Liver (tissue), 9 donors: ENCODE measurements around the gene EGFR. TPM values are rescaled to one million over a fixed set of nuclear protein-coding genes. Genes with fewer than 3 reads are reported as not detected.

Source experiments
- DNase-seq: peaks from one replicate; pipeline ENCODE4 v3.0.0-alpha.2; 2017; ENCODE audit warnings: low spot score
- H3K27ac ChIP-seq, 2 donors: one replicate each; pipeline ENCODE4 v1.7.0; 2013; ENCODE audit warnings: inconsistent platforms in 2 of 2, low read length in 2 of 2, control low read depth in 1 of 2, low read depth in 1 of 2, mild to moderate bottlenecking in 1 of 2
- H3K27me3 ChIP-seq, 4 donors: one replicate each; pipeline versions ENCODE4 v1.6.1 to v1.7.0; 2013; ENCODE audit warnings: low read length in 3 of 4, inconsistent platforms in 1 of 4, mild to moderate bottlenecking in 1 of 4, moderate library complexity in 1 of 4; ENCODE audit not compliant: control insufficient read depth in 4 of 4, insufficient read depth in 4 of 4
- H3K36me3 ChIP-seq, 4 donors: one replicate each; pipeline versions ENCODE4 v1.6.1 to v1.7.0; 2013; ENCODE audit warnings: low read length in 3 of 4, mild to moderate bottlenecking in 3 of 4, low read depth in 1 of 4, moderate library complexity in 1 of 4; ENCODE audit not compliant: control insufficient read depth in 4 of 4, insufficient read depth in 3 of 4
- H3K4me1 ChIP-seq, 4 donors: one replicate each; pipeline versions ENCODE4 v1.6.1 to v1.7.0; 2013; ENCODE audit warnings: low read length in 3 of 4, mild to moderate bottlenecking in 3 of 4, moderate library complexity in 1 of 4; ENCODE audit not compliant: control insufficient read depth in 4 of 4, insufficient read depth in 4 of 4
- H3K4me3 ChIP-seq, 3 donors: one replicate each; pipeline versions ENCODE4 v1.6.1 to v1.7.0; 2013; ENCODE audit warnings: low read length in 3 of 3, control low read depth in 1 of 3, low read depth in 1 of 3, mild to moderate bottlenecking in 1 of 3
- H3K9ac ChIP-seq, 2 donors: one replicate each; pipeline ENCODE4 v1.7.0; 2013; ENCODE audit warnings: low read length in 2 of 2, mild to moderate bottlenecking in 2 of 2, moderate library complexity in 2 of 2, control low read depth in 1 of 2, low read depth in 1 of 2
- H3K9me3 ChIP-seq, 4 donors: one replicate each; pipeline versions ENCODE4 v1.6.1 to v1.7.0; 2013; ENCODE audit warnings: low read length in 3 of 4; ENCODE audit not compliant: control insufficient read depth in 4 of 4
- EGR1 ChIP-seq, 2 donors: IDR thresholded peaks; 2 replicates each; pipeline ENCODE4 v1.6.1; 2016 to 2018; ENCODE audit warnings: antibody characterized with exemption in 2 of 2, low read depth in 2 of 2
- FOXA1 ChIP-seq: IDR thresholded peaks from 2 replicates; pipeline ENCODE4 v1.6.1; 2016; ENCODE audit warnings: antibody characterized with exemption
- FOXA2 ChIP-seq: IDR thresholded peaks from 2 replicates; pipeline ENCODE4 v1.6.1; 2016; ENCODE audit warnings: antibody characterized with exemption
- GABPA ChIP-seq, 2 donors: IDR thresholded peaks in 1 of 2; conservative IDR thresholded peaks in 1 of 2; 2 replicates each; pipeline ENCODE4 v1.6.1; 2016; ENCODE audit warnings: antibody characterized with exemption in 2 of 2, mild to moderate bottlenecking in 1 of 2, moderate library complexity in 1 of 2
- HNF4A ChIP-seq, 2 donors: conservative IDR thresholded peaks; 2 replicates each; pipeline ENCODE4 v1.6.1; 2016; ENCODE audit warnings: antibody characterized with exemption in 2 of 2, mild to moderate bottlenecking in 2 of 2
- HNF4G ChIP-seq: IDR thresholded peaks from 2 replicates; pipeline ENCODE4 v1.6.1; 2016; ENCODE audit warnings: antibody characterized with exemption
- JUND ChIP-seq, 2 donors: IDR thresholded peaks; 2 replicates each; pipeline ENCODE4 v1.6.1; 2016; ENCODE audit warnings: antibody characterized with exemption in 2 of 2
- NR2F2 ChIP-seq: IDR thresholded peaks from 2 replicates; pipeline ENCODE4 v1.6.1; 2016; ENCODE audit warnings: antibody characterized with exemption
- RAD21 ChIP-seq, 2 donors: IDR thresholded peaks; 2 replicates each; pipeline ENCODE4 v1.6.1; 2016; ENCODE audit warnings: antibody characterized with exemption in 2 of 2, mild to moderate bottlenecking in 2 of 2
- RXRA ChIP-seq, 2 donors: IDR thresholded peaks; 2 replicates each; pipeline ENCODE4 v1.6.1; 2017 to 2018; ENCODE audit warnings: antibody characterized with exemption in 2 of 2, mild to moderate bottlenecking in 1 of 2
- SP1 ChIP-seq: IDR thresholded peaks from 2 replicates; pipeline ENCODE4 v1.6.1; 2018; ENCODE audit warnings: antibody characterized with exemption, mild to moderate bottlenecking
- TAF1 ChIP-seq: conservative IDR thresholded peaks from 2 replicates; pipeline ENCODE4 v1.6.1; 2016; ENCODE audit warnings: antibody characterized with exemption, mild to moderate bottlenecking
- YY1 ChIP-seq: IDR thresholded peaks from 2 replicates; pipeline ENCODE4 v1.6.1; 2016; ENCODE audit warnings: antibody characterized with exemption, mild to moderate bottlenecking
- WGBS: extraction: QIAGEN DNeasy Blood & Tissue Kit; methylation state at CpG from one replicate; pipeline ENCODE4 v1.1.7; 2013; 5-methylcytosine and 5-hydroxymethylcytosine counted together
- polyA plus RNA-seq, 2 donors: library from polyadenylated mRNA; stranded (reverse) in 1 of 2; unstranded in 1 of 2; fragments of 200-250 nt in 1 of 2; fragments of >200 nt in 1 of 2; fragmentation: Nextera tagmentation in 1 of 2; extraction: Ambion mirVana in 1 of 2; gene quantifications; one replicate each; pipeline versions ENCODE4 v1.2.1 to v1.2.3, GENCODE V29; 2013 to 2015
- total RNA-seq, 2 donors: library from RNA; depleted of rRNA; stranded (reverse); fragments of >200 nt; gene quantifications; one replicate each; pipeline ENCODE4 v1.2.3, GENCODE V29; 2014
- TF ChIP-seq, protein P1 (sequence below): IDR thresholded peaks from 2 replicates; pipeline ENCODE4 v1.6.1; 2016; ENCODE audit warnings: antibody characterized with exemption, mild to moderate bottlenecking
- TF ChIP-seq, protein P2 (sequence below): IDR thresholded peaks from 2 replicates; pipeline ENCODE4 v1.6.1; 2016; ENCODE audit warnings: antibody characterized with exemption
- TF ChIP-seq, protein P3 (sequence below): IDR thresholded peaks from 2 replicates; pipeline ENCODE4 v1.6.1; 2016; ENCODE audit warnings: antibody characterized with exemption
- TF ChIP-seq, protein P4 (sequence below): fragments of 150-350 bp; IDR thresholded peaks from 2 replicates; pipeline ENCODE4 v1.5.1; 2017; ENCODE audit warnings: improper control_type of control experiment, low read depth, low read length; ENCODE audit not compliant: missing input control
- TF ChIP-seq, protein P5 (sequence below): IDR thresholded peaks from 2 replicates; pipeline ENCODE4 v1.6.1; 2016; ENCODE audit warnings: antibody characterized with exemption
- donor health status: healthy.
- donor health status: healthy.
- donor health status: healthy.
- donor health status: healthy.
- donor health status: healthy.

The EGFR gene
- total and polyA plus RNA-seq, 4 donors = 22.6 to 37.0 (median 27.7) TPM

DNA sequence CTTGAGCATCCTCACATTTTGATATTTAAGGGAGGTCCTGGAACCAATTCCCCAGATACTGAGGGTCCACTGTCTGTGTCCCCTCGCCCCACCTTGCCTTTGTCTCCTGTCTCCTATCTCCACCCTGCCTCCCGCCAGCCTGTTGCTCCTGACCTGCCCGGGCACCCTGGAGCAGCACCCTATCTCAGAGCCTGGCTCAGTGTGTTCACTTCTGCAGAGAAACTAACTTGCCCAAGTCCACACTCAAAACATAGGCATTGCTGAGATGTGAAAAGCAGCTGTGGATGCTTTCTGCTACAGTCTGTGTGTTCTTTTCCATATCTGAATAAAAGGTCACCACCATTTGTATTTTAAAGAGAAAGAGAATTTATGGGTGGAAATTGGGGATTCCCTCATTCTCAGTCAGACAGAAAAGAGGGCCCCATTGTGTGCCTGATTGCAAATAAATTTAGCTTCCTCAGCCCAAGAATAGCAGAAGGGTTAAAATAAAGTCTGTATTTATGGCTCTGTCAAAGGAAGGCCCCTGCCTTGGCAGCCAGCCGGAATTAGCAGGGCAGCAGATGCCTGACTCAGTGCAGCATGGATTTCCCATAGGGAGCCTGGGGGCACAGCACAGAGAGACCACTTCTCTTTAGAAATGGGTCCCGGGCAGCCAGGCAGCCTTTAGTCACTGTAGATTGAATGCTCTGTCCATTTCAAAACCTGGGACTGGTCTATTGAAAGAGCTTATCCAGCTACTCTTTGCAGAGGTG is 161.3 kb downstream of the EGFR start:
- Histone ChIP-seq H3K4me1 (peaks cover 9 to 46% (median 29%) of the 10 kb centered on the region in 4 donors), H3K9me3 (no peaks in the 10 kb centered on the region), H3K36me3 (peaks cover 15 to 36% (median 26%) of the 10 kb centered on the region in 4 donors), H3K9ac (no peak overlapping the region), H3K27me3 (no peaks in the 10 kb centered on the region), H3K4me3 (no peak overlapping the region), H3K27ac (peak overlapping the region; percentile 15 to 86)
- TF ChIP-seq JUND (IDR thresholded peaks at IDR 0.05) (no peak), YY1 (no peak), NR2F2 (no peak)
- 83% methylated on average over 5 of the region's 5 CpGs for WGBS
- no peak for DNase-seq

DNA sequence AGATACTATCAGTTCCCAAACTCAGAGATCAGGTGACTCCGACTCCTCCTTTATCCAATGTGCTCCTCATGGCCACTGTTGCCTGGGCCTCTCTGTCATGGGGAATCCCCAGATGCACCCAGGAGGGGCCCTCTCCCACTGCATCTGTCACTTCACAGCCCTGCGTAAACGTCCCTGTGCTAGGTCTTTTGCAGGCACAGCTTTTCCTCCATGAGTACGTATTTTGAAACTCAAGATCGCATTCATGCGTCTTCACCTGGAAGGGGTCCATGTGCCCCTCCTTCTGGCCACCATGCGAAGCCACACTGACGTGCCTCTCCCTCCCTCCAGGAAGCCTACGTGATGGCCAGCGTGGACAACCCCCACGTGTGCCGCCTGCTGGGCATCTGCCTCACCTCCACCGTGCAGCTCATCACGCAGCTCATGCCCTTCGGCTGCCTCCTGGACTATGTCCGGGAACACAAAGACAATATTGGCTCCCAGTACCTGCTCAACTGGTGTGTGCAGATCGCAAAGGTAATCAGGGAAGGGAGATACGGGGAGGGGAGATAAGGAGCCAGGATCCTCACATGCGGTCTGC is 162.2 kb downstream of the EGFR start:
- Histone ChIP-seq H3K9ac (no peak overlapping the region), H3K9me3 (no peaks in the 10 kb centered on the region), H3K27ac (peak overlapping the region; percentile 15 to 35), H3K27me3 (no peaks in the 10 kb centered on the region), H3K36me3 (peaks cover 15 to 36% (median 29%) of the 10 kb centered on the region in 4 donors), H3K4me1 (peaks cover 9 to 46% (median 29%) of the 10 kb centered on the region in 4 donors), H3K4me3 (no peak overlapping the region)
- peak; percentile 53 for DNase-seq
- no peak for TF ChIP-seq EGR1 (IDR thresholded peaks at IDR 0.05; ENCODE audit: low read depth in 2 of 2)
- TF ChIP-seq RAD21 (IDR thresholded peaks at IDR 0.05) = peak; percentile 56 to 76
- TF ChIP-seq GABPA (IDR thresholded peaks at IDR 0.05 in 1 of 2, conservative IDR thresholded peaks at IDR 0.05 in 1 of 2) = no peak
- TF ChIP-seq YY1 = peak; percentile 27
- peak; percentile 80 for TF ChIP-seq SP1
- TF ChIP-seq FOXA1 = peak; percentile 7
- TF ChIP-seq, protein P1, sequence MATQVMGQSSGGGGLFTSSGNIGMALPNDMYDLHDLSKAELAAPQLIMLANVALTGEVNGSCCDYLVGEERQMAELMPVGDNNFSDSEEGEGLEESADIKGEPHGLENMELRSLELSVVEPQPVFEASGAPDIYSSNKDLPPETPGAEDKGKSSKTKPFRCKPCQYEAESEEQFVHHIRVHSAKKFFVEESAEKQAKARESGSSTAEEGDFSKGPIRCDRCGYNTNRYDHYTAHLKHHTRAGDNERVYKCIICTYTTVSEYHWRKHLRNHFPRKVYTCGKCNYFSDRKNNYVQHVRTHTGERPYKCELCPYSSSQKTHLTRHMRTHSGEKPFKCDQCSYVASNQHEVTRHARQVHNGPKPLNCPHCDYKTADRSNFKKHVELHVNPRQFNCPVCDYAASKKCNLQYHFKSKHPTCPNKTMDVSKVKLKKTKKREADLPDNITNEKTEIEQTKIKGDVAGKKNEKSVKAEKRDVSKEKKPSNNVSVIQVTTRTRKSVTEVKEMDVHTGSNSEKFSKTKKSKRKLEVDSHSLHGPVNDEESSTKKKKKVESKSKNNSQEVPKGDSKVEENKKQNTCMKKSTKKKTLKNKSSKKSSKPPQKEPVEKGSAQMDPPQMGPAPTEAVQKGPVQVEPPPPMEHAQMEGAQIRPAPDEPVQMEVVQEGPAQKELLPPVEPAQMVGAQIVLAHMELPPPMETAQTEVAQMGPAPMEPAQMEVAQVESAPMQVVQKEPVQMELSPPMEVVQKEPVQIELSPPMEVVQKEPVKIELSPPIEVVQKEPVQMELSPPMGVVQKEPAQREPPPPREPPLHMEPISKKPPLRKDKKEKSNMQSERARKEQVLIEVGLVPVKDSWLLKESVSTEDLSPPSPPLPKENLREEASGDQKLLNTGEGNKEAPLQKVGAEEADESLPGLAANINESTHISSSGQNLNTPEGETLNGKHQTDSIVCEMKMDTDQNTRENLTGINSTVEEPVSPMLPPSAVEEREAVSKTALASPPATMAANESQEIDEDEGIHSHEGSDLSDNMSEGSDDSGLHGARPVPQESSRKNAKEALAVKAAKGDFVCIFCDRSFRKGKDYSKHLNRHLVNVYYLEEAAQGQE = no peak
- TF ChIP-seq HNF4A (conservative IDR thresholded peaks at IDR 0.05) = peak; percentile 86 to 88
- no peak for TF ChIP-seq NR2F2
- peak; percentile 71 for TF ChIP-seq FOXA2
- TF ChIP-seq, protein P2, sequence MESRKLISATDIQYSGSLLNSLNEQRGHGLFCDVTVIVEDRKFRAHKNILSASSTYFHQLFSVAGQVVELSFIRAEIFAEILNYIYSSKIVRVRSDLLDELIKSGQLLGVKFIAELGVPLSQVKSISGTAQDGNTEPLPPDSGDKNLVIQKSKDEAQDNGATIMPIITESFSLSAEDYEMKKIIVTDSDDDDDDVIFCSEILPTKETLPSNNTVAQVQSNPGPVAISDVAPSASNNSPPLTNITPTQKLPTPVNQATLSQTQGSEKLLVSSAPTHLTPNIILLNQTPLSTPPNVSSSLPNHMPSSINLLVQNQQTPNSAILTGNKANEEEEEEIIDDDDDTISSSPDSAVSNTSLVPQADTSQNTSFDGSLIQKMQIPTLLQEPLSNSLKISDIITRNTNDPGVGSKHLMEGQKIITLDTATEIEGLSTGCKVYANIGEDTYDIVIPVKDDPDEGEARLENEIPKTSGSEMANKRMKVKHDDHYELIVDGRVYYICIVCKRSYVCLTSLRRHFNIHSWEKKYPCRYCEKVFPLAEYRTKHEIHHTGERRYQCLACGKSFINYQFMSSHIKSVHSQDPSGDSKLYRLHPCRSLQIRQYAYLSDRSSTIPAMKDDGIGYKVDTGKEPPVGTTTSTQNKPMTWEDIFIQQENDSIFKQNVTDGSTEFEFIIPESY = no peak
- peak; percentile 77 to 86 for TF ChIP-seq RXRA (IDR thresholded peaks at IDR 0.05)
- TF ChIP-seq, protein P3, sequence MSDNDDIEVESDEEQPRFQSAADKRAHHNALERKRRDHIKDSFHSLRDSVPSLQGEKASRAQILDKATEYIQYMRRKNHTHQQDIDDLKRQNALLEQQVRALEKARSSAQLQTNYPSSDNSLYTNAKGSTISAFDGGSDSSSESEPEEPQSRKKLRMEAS = peak; percentile 69
- peak in 1 of 2 donors; percentile 24 for TF ChIP-seq JUND (IDR thresholded peaks at IDR 0.05)
- TF ChIP-seq, protein P4, sequence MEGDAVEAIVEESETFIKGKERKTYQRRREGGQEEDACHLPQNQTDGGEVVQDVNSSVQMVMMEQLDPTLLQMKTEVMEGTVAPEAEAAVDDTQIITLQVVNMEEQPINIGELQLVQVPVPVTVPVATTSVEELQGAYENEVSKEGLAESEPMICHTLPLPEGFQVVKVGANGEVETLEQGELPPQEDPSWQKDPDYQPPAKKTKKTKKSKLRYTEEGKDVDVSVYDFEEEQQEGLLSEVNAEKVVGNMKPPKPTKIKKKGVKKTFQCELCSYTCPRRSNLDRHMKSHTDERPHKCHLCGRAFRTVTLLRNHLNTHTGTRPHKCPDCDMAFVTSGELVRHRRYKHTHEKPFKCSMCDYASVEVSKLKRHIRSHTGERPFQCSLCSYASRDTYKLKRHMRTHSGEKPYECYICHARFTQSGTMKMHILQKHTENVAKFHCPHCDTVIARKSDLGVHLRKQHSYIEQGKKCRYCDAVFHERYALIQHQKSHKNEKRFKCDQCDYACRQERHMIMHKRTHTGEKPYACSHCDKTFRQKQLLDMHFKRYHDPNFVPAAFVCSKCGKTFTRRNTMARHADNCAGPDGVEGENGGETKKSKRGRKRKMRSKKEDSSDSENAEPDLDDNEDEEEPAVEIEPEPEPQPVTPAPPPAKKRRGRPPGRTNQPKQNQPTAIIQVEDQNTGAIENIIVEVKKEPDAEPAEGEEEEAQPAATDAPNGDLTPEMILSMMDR = peak; percentile 32
- TF ChIP-seq HNF4G = peak; percentile 56
- no peak for TF ChIP-seq TAF1
- TF ChIP-seq, protein P5, sequence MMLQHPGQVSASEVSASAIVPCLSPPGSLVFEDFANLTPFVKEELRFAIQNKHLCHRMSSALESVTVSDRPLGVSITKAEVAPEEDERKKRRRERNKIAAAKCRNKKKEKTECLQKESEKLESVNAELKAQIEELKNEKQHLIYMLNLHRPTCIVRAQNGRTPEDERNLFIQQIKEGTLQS = no peak
- WGBS = 49% methylated on average over 19 of the region's 19 CpGs
